ENCODE data around the gene TUBA3E.
"Not testable (repeated sequence)": the region's sequence is repeated elsewhere in the genome, so short reads cannot be mapped to it uniquely, and the experiment has no call there.

TUBA3E gene

GRCh38 chr2:130160838-130161705 lies 37.2 kb downstream of the TUBA3E start:
- not testable (repeated sequence) for DNase-seq

- DNase-seq = no peak
Observed at GRCh38 chr2:130160131-130160530, 38.1 kb downstream of the TUBA3E start.

GRCh38 chr2:130159376-130159775 lies 38.9 kb downstream of the TUBA3E start:
- DNase-seq = not testable (repeated sequence)

GRCh38 chr2:130158631-130159030 lies 39.6 kb downstream of the TUBA3E start:
- no peak for DNase-seq

GRCh38 chr2:130157825-130158514 lies 40.3 kb downstream of the TUBA3E start:
- not testable (repeated sequence) for DNase-seq

- DNase-seq = not testable (repeated sequence)
Observed at GRCh38 chr2:130157354-130157753, 40.9 kb downstream of the TUBA3E start.

GRCh38 chr2:130156624-130157004 lies 41.6 kb downstream of the TUBA3E start:
- no peak for DNase-seq

- DNase-seq = not testable (repeated sequence)
Observed at GRCh38 chr2:130155956-130156623, 42.1 kb downstream of the TUBA3E start.

GRCh38 chr2:130154773-130155765 lies 43.2 kb downstream of the TUBA3E start:
- DNase-seq = no peak

GRCh38 chr2:130154423-130154770 lies 43.8 kb downstream of the TUBA3E start:
- DNase-seq = not testable (repeated sequence)

- DNase-seq = not testable (repeated sequence)
Observed at GRCh38 chr2:130153721-130154422, 44.4 kb downstream of the TUBA3E start.

GRCh38 chr2:130152816-130153595 lies 45.2 kb downstream of the TUBA3E start:
- DNase-seq = no peak

- not testable (repeated sequence) for DNase-seq
Observed at GRCh38 chr2:130152136-130152815, 46.0 kb downstream of the TUBA3E start.

- not testable (repeated sequence) for DNase-seq
Observed at GRCh38 chr2:130151145-130151512, 47.1 kb downstream of the TUBA3E start.

- DNase-seq = no peak
Observed at GRCh38 chr2:130150181-130151144, 47.8 kb downstream of the TUBA3E start.

GRCh38 chr2:130148515-130148914 lies 49.7 kb downstream of the TUBA3E start:
- not testable (repeated sequence) for DNase-seq

- not testable (repeated sequence) for DNase-seq
Observed at GRCh38 chr2:130145006-130145414, 53.2 kb downstream of the TUBA3E start, which contains the start of gene CCDC74B. Gene CCDC74B (minus strand): TSS chr2:130145112. CDS start chr2:130144996, 116 bp downstream.

- not testable (repeated sequence) for DNase-seq
Observed at GRCh38 chr2:130143266-130144039, 54.8 kb downstream of the TUBA3E start.
